ENCODE results near the gene PHC1. TPM values are rescaled to one million over a fixed set of nuclear protein-coding genes. Genes with fewer than 3 reads are reported as not detected.

Gene PHC1
- 12.2 and 15.4 TPM in 2 replicates for total RNA-seq

GRCh38 chr12:8914033-8914715, at the start of gene PHC1:
TSS of gene PHC1 (plus strand) at chr12:8914509. CDS start at chr12:8917678, 3,169 bp downstream.

GRCh38 chr12:8949342-8950220, 35.3 kb downstream of the PHC1 start, which contains the start of gene M6PR:
TSS of gene M6PR (minus strand) at chr12:8949645. CDS start at chr12:8946404, 3,241 bp downstream.

GRCh38 chr12:8989413-8989812, 75.1 kb downstream of the PHC1 start, which contains the start of gene KLRG1:
TSS of gene KLRG1 (plus strand) at chr12:8989546. CDS start at chr12:8989636, 90 bp downstream.

Other genes starting within 250 kb of the PHC1 start
- 5.1 and 5.7 TPM in 2 replicates for gene RIMKLB, start 216.5 kb upstream of the PHC1 start, total RNA-seq
- gene A2ML1, start 91.9 kb upstream of the PHC1 start, total RNA-seq: not detected in 2 replicates
- 50.9 and 76.0 TPM in 2 replicates for gene M6PR, start 35.1 kb downstream of the PHC1 start, total RNA-seq
- 0.64 and 0.69 TPM in 2 replicates for gene KLRG1, start 75.0 kb downstream of the PHC1 start, total RNA-seq
- 103 and 189 TPM in 2 replicates for gene A2M, start 201.4 kb downstream of the PHC1 start, total RNA-seq